Measurements from ENCODE around the gene EPO. TPM values are rescaled to one million over a fixed set of nuclear protein-coding genes. Genes with fewer than 3 reads are reported as not detected.
A peak's percentile ranks its signal among the peaks of the same experiment; 100 is the strongest.

EPO gene
- polyA plus RNA-seq, 2 of the 4 experiments (the other 2 are of a cell fraction): not detected

DNA sequence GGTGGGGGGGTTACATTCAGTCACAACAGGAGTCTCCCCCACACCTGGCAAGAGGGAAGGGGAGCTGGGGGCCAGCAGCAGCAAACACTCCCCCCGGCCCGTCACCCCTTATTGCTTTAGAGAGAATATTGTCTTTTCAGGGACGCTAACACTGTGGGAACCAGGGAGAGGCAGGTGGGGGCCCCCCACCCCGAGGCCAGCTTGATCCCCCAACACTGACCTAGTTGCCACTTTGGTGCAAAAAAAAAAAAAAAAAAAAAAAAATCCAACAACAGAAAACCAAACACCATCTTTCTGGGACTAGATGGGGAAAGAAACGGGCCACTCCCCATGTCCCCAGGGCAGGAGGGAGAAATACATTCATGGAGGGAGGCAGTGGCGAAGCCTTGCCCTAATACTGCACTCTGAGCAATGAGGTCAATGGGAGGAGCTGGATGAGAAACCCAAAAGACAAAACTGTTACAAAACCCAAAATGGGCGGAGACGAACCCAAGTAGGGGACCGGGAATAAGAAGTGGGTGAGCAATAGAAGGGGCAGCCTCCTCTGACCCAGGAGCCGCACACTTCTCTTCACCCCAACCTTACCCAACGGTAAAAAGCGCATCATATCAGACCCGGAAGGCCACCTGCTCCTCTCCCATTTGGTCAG lies 40.2 kb upstream of the EPO start:
- no peak overlapping the region for H3K4me3 ChIP-seq
- H3K4me2 ChIP-seq: no peak overlapping the region
- WGBS (ENCODE audit: missing lambda C conversion rate): 77% methylated on average over 13 of the region's 13 CpGs
- H3K4me1 ChIP-seq: peaks cover 35% of the 10 kb centered on the region
- FAIRE-seq (no peak), ATAC-seq (peak; percentile 11 to 29; a peak in 3 of 6 replicates), DNase-seq (ENCODE audit: low read depth in 1 of 2, low spot score in 1 of 2) (peak in 1 of 2 experiments; percentile 49)
- H3K27ac ChIP-seq: peak overlapping the region in 1 of 2 experiments; percentile 44; a peak in 2 of 6 replicates
- TF ChIP-seq POLR2AphosphoS2 (conservative IDR thresholded peaks at IDR 0.05; ENCODE audit: low read length) (no peak), KDM1A (IDR thresholded peaks at IDR 0.05; ENCODE audit: low read depth) (no peak), EP300 (IDR thresholded peaks at IDR 0.05) (no peak), NR3C1 (IDR thresholded peaks at IDR 0.05) (no peak), FOSL2 (IDR thresholded peaks at IDR 0.05) (no peak), FOSL2 (CRISPR knock-in tag; IDR thresholded peaks at IDR 0.05) (no peak), EHMT2 (IDR thresholded peaks at IDR 0.05; ENCODE audit: low read depth) (no peak), HEYL (CRISPR knock-in tag; IDR thresholded peaks at IDR 0.05) (no peak), RAD21 (conservative IDR thresholded peaks at IDR 0.05 in 1 of 2, IDR thresholded peaks at IDR 0.05 in 1 of 2) (no peak), RNF2 (IDR thresholded peaks at IDR 0.05; ENCODE audit: borderline replicate concordance, low read depth) (no peak), KDM5A (IDR thresholded peaks at IDR 0.05) (no peak), EHF (CRISPR knock-in tag; IDR thresholded peaks at IDR 0.05) (no peak), SMC3 (IDR thresholded peaks at IDR 0.05) (no peak), HOXB13 (CRISPR knock-in tag; IDR thresholded peaks at IDR 0.05; ENCODE audit: low read depth) (no peak), HOXA7 (CRISPR knock-in tag; IDR thresholded peaks at IDR 0.05) (no peak)
- TF ChIP-seq, protein P1, sequence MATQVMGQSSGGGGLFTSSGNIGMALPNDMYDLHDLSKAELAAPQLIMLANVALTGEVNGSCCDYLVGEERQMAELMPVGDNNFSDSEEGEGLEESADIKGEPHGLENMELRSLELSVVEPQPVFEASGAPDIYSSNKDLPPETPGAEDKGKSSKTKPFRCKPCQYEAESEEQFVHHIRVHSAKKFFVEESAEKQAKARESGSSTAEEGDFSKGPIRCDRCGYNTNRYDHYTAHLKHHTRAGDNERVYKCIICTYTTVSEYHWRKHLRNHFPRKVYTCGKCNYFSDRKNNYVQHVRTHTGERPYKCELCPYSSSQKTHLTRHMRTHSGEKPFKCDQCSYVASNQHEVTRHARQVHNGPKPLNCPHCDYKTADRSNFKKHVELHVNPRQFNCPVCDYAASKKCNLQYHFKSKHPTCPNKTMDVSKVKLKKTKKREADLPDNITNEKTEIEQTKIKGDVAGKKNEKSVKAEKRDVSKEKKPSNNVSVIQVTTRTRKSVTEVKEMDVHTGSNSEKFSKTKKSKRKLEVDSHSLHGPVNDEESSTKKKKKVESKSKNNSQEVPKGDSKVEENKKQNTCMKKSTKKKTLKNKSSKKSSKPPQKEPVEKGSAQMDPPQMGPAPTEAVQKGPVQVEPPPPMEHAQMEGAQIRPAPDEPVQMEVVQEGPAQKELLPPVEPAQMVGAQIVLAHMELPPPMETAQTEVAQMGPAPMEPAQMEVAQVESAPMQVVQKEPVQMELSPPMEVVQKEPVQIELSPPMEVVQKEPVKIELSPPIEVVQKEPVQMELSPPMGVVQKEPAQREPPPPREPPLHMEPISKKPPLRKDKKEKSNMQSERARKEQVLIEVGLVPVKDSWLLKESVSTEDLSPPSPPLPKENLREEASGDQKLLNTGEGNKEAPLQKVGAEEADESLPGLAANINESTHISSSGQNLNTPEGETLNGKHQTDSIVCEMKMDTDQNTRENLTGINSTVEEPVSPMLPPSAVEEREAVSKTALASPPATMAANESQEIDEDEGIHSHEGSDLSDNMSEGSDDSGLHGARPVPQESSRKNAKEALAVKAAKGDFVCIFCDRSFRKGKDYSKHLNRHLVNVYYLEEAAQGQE (IDR thresholded peaks at IDR 0.05): no peak
- ChIA-PET POLR2A (interaction anchor here (0.7 to 1.1 kb wide), 3 partner anchors 12 to 68 kb away, joined by 3 to 6 read pairs (median 5); partner anchors contain the start of genes MOSPD3 and POP7), CTCF (interaction anchor here (1.0 to 6.4 kb wide), 8 partner anchors 10 to 91 kb away, joined by 3 to 33 read pairs (median 5); partner anchors contain the start of genes MOSPD3 and POP7)
- H3K9me3 ChIP-seq: no peaks in the 10 kb centered on the region

DNA sequence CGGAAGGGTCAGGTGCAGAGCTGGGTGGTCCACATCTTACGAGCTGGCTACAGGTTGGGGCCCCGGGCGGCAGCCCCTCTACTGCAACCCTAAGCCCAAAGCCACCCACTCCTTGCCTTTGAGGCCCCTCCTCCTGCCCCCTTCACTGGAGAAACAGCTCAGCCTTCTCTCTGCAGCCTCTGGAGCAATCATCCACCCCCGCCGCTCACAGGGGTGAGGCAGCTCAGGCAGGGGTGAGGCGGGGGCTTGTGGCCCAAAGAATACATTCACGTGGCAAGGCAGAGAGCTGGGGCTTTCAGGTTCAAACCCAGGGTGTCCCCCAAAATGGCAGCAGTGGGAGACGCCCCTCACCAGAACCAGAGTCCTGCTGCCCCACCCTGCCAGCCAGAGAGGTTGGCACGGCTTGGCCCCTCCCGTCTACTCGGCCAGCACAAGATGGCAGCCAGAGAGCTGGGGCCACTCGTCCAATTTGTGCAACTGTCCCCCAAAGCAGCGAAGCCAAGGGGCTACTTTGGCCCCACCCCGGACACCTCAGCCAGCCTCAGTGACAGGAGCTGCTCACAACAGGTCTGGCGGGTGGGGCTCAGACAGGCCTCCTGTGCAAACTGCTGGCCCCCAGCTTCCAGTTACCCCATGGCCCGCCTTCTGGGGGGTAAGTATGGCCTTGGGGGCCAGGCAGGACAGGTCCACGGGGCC lies 39.5 kb upstream of the EPO start:
- Histone ChIP-seq H3K4me3 (no peak overlapping the region), H3K9me3 (no peaks in the 10 kb centered on the region), H3K27ac (peak overlapping the region in 1 of 2 experiments; percentile 44; a peak in 2 of 6 replicates), H3K4me2 (no peak overlapping the region), H3K4me1 (peaks cover 30% of the 10 kb centered on the region)
- ATAC-seq (peak in 1 of 2 experiments; percentile 1; a peak in 1 of 6 replicates), FAIRE-seq (no peak), DNase-seq (ENCODE audit: low read depth in 1 of 2, low spot score in 1 of 2) (no peak)
- CTCF ChIA-PET: interaction anchor here (0.5 to 6.4 kb wide), 10 partner anchors 9 to 92 kb away, joined by 3 to 33 read pairs (median 4); partner anchors contain the start of genes MOSPD3 and POP7
- WGBS (ENCODE audit: missing lambda C conversion rate): 92% methylated on average over 17 of the region's 18 CpGs
- POLR2A ChIA-PET: interaction anchor here (0.7 to 1.1 kb wide), 3 partner anchors 12 to 69 kb away, joined by 3 to 6 read pairs (median 5); partner anchors contain the start of genes MOSPD3 and POP7
- no peak for TF ChIP-seq NPAS2 (CRISPR knock-in tag; IDR thresholded peaks at IDR 0.05; ENCODE audit: borderline replicate concordance)
- TF ChIP-seq RNF2 (IDR thresholded peaks at IDR 0.05; ENCODE audit: borderline replicate concordance, low read depth): no peak
- no peak for TF ChIP-seq RCOR1 (IDR thresholded peaks at IDR 0.05; ENCODE audit: low read depth, low read length)
- no peak for TF ChIP-seq HOXB13 (CRISPR knock-in tag; IDR thresholded peaks at IDR 0.05; ENCODE audit: low read depth)
- TF ChIP-seq RFX5 (IDR thresholded peaks at IDR 0.05): no peak
- no peak for TF ChIP-seq RAD21 (conservative IDR thresholded peaks at IDR 0.05 in 1 of 2, IDR thresholded peaks at IDR 0.05 in 1 of 2)
- TF ChIP-seq, protein P2, sequence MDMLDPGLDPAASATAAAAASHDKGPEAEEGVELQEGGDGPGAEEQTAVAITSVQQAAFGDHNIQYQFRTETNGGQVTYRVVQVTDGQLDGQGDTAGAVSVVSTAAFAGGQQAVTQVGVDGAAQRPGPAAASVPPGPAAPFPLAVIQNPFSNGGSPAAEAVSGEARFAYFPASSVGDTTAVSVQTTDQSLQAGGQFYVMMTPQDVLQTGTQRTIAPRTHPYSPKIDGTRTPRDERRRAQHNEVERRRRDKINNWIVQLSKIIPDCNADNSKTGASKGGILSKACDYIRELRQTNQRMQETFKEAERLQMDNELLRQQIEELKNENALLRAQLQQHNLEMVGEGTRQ (IDR thresholded peaks at IDR 0.05): no peak
- no peak for TF ChIP-seq ZSCAN20 (CRISPR knock-in tag; IDR thresholded peaks at IDR 0.05)
- TF ChIP-seq, protein P3, sequence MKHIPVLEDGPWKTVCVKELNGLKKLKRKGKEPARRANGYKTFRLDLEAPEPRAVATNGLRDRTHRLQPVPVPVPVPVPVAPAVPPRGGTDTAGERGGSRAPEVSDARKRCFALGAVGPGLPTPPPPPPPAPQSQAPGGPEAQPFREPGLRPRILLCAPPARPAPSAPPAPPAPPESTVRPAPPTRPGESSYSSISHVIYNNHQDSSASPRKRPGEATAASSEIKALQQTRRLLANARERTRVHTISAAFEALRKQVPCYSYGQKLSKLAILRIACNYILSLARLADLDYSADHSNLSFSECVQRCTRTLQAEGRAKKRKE (CRISPR knock-in tag; IDR thresholded peaks at IDR 0.05; ENCODE audit: low read depth): no peak
- no peak for TF ChIP-seq HEYL (CRISPR knock-in tag; IDR thresholded peaks at IDR 0.05)
- TF ChIP-seq, protein P1 (IDR thresholded peaks at IDR 0.05): no peak
- no peak for TF ChIP-seq FOXS1 (CRISPR knock-in tag; IDR thresholded peaks at IDR 0.05)
- TF ChIP-seq HOXA7 (CRISPR knock-in tag; IDR thresholded peaks at IDR 0.05): no peak

Measured in A549 (cell line).